ENCODE measurements around the gene MYH15. TPM values are rescaled to one million over a fixed set of nuclear protein-coding genes. Genes with fewer than 3 reads are reported as not detected.

The MYH15 gene
- total and polyA plus RNA-seq, 2 experiments from 2014 or later: 1.5 TPM

DNA sequence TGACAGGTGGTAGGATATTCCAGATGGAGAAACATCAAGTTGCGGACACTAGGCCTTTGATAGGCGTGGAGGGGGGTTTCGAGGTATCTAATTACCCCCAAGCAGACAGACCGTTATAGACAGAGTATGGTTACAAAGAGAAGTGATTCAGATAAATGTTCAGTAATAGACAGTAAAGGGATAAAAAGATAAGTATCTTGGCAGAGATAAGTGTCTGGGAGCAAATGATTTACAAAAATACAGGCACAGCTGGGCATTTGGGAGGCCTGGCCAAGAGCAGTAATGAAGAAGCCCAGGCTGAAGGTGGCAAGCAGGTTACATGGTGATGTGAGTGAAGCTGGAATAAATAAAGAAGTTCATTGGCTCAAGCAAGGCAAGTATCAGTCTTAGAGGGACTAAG is 659 bp upstream of the MYH15 start:
- Histone ChIP-seq H3K36me3 (replicated peaks; ENCODE audit: insufficient read depth, low read depth) (no peaks in the 10 kb centered on the region), H3K4me3 (no peak overlapping the region), H3K27me3 (no peaks in the 10 kb centered on the region), H3K4me1 (ENCODE audit: insufficient read depth) (no peaks in the 10 kb centered on the region), H4K20me1 (ENCODE audit: insufficient read depth, poor library complexity, severe bottlenecking) (no peaks in the 10 kb centered on the region), H2AFZ (no peak overlapping the region), H3K79me2 (no peaks in the 10 kb centered on the region), H3K4me2 (no peak overlapping the region), H3K9me3 (ENCODE audit: low read depth) (no peaks in the 10 kb centered on the region), H3K27ac (no peak overlapping the region), H3K9me2 (replicated peaks; ENCODE audit: insufficient read depth) (no peaks in the 10 kb centered on the region)
- TF ChIP-seq EZH2phosphoT487 (IDR thresholded peaks at IDR 0.05; ENCODE audit: low read depth, severe bottlenecking, unreplicated experiment): no peak
- no peak for TF ChIP-seq EZH2 (IDR thresholded peaks at IDR 0.05; ENCODE audit: borderline replicate concordance)
- no peak for TF ChIP-seq CTCF (IDR thresholded peaks at IDR 0.05; ENCODE audit: poor library complexity)
- no peak for DNase-seq (ENCODE audit: low spot score)
- 90% methylated on average over 4 of the region's 4 CpGs for WGBS (ENCODE audit: low lambda C conversion rate, missing lambda C conversion rate)

GRCh38 chr3:108509871-108510270 is 525 bp downstream of the MYH15 start:
- DNase-seq (ENCODE audit: low spot score): no peak
- Histone ChIP-seq H2AFZ (no peak overlapping the region), H3K27ac (no peak overlapping the region), H3K9me3 (ENCODE audit: low read depth) (no peaks in the 10 kb centered on the region), H3K79me2 (no peaks in the 10 kb centered on the region), H3K4me1 (ENCODE audit: insufficient read depth) (no peaks in the 10 kb centered on the region), H3K9me2 (replicated peaks; ENCODE audit: insufficient read depth) (no peaks in the 10 kb centered on the region), H3K36me3 (replicated peaks; ENCODE audit: insufficient read depth, low read depth) (no peaks in the 10 kb centered on the region), H4K20me1 (ENCODE audit: insufficient read depth, poor library complexity, severe bottlenecking) (no peaks in the 10 kb centered on the region), H3K4me3 (no peak overlapping the region), H3K27me3 (no peaks in the 10 kb centered on the region), H3K4me2 (no peak overlapping the region)
- 63% methylated on average over 2 of the region's 2 CpGs for WGBS (ENCODE audit: low lambda C conversion rate, missing lambda C conversion rate)
- no peak for TF ChIP-seq EZH2 (IDR thresholded peaks at IDR 0.05; ENCODE audit: borderline replicate concordance)
- no peak for TF ChIP-seq EZH2phosphoT487 (IDR thresholded peaks at IDR 0.05; ENCODE audit: low read depth, severe bottlenecking, unreplicated experiment)
- no peak for TF ChIP-seq CTCF (IDR thresholded peaks at IDR 0.05; ENCODE audit: poor library complexity)

DNA sequence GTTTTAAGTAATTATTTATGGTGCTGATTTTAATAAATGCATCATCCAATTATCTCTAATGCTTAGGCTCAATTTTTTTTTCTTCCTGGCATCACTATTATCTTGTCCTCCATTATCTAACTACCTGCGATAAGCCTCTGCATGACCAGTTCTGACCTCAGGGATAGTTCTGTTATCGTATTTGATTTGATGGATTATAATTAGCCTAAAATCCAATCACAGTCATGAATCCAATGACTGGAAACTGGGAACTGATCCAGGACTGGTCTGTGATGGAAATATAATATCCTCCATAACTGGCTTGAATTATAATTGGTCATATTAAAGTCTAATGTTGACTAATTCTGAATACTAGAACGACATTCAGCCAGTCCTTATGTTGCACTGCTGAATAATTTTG is 1.1 kb downstream of the MYH15 start:
- Histone ChIP-seq H3K9me2 (replicated peaks; ENCODE audit: insufficient read depth) (no peaks in the 10 kb centered on the region), H3K4me3 (no peak overlapping the region), H3K27me3 (no peaks in the 10 kb centered on the region), H3K9me3 (ENCODE audit: low read depth) (no peaks in the 10 kb centered on the region), H2AFZ (no peak overlapping the region), H4K20me1 (ENCODE audit: insufficient read depth, poor library complexity, severe bottlenecking) (no peaks in the 10 kb centered on the region), H3K36me3 (replicated peaks; ENCODE audit: insufficient read depth, low read depth) (no peaks in the 10 kb centered on the region), H3K27ac (no peak overlapping the region), H3K79me2 (no peaks in the 10 kb centered on the region), H3K4me2 (no peak overlapping the region), H3K4me1 (ENCODE audit: insufficient read depth) (no peaks in the 10 kb centered on the region)
- 89% methylated on average over 3 of the region's 3 CpGs for WGBS (ENCODE audit: low lambda C conversion rate, missing lambda C conversion rate)
- TF ChIP-seq EZH2 (IDR thresholded peaks at IDR 0.05; ENCODE audit: borderline replicate concordance): no peak
- no peak for TF ChIP-seq CTCF (IDR thresholded peaks at IDR 0.05; ENCODE audit: poor library complexity)
- no peak for TF ChIP-seq EZH2phosphoT487 (IDR thresholded peaks at IDR 0.05; ENCODE audit: low read depth, severe bottlenecking, unreplicated experiment)
- DNase-seq (ENCODE audit: low spot score): no peak

GRCh38 chr3:108507902-108508301 is 2.5 kb downstream of the MYH15 start:
- Histone ChIP-seq H3K27ac (no peak overlapping the region), H3K79me2 (no peaks in the 10 kb centered on the region), H3K9me2 (replicated peaks; ENCODE audit: insufficient read depth) (no peaks in the 10 kb centered on the region), H3K4me2 (no peak overlapping the region), H3K4me1 (ENCODE audit: insufficient read depth) (no peaks in the 10 kb centered on the region), H3K4me3 (no peak overlapping the region), H4K20me1 (ENCODE audit: insufficient read depth, poor library complexity, severe bottlenecking) (no peaks in the 10 kb centered on the region), H2AFZ (no peak overlapping the region), H3K36me3 (replicated peaks; ENCODE audit: insufficient read depth, low read depth) (no peaks in the 10 kb centered on the region), H3K27me3 (no peaks in the 10 kb centered on the region), H3K9me3 (ENCODE audit: low read depth) (no peaks in the 10 kb centered on the region)
- TF ChIP-seq CTCF (IDR thresholded peaks at IDR 0.05; ENCODE audit: poor library complexity) (no peak), EZH2phosphoT487 (IDR thresholded peaks at IDR 0.05; ENCODE audit: low read depth, severe bottlenecking, unreplicated experiment) (no peak), EZH2 (IDR thresholded peaks at IDR 0.05; ENCODE audit: borderline replicate concordance) (no peak)
- DNase-seq (ENCODE audit: low spot score): no peak

Measured in hepatocyte (in vitro differentiated cells).